HG03045 (cell line): ENCODE data around the gene SARDH.

ENCODE experiments used
- ATAC-seq: cut with Tn5 transposase; IDR thresholded peaks from one replicate; pipeline ENCODE4 v1.9.1; 2021; ENCODE audit warnings: mild to moderate bottlenecking, moderate library complexity; ENCODE audit not compliant: unreplicated experiment

The SARDH gene

GRCh38 chr9:133672503-133673257, 65.5 kb downstream of the SARDH start:
- no peak for ATAC-seq

GRCh38 chr9:133671371-133671770, 66.8 kb downstream of the SARDH start:
- no peak for ATAC-seq

DNA sequence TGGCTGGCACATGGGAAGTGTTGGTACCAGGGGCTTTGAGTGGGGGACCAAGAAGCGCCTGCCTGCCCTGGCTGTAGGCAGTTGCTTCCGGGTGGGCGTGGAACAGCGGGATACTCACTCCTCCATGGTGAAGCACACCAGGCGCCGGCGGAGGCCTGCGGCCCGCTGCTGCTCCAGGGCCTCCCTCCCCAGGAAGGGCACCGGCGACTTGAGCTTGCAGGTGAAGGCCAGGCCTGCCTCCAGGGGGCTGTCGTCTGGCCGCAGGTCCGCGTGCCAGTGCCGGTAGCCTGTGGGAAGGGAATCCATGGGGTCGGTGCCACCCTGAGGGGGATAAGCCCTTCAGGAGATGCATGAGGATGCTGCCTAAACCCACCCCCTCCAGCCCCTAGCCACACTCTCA, 67.7 kb downstream of the SARDH start:
- ATAC-seq: no peak

- no peak for ATAC-seq
Observed at GRCh38 chr9:133669182-133669801, 68.9 kb downstream of the SARDH start.

DNA sequence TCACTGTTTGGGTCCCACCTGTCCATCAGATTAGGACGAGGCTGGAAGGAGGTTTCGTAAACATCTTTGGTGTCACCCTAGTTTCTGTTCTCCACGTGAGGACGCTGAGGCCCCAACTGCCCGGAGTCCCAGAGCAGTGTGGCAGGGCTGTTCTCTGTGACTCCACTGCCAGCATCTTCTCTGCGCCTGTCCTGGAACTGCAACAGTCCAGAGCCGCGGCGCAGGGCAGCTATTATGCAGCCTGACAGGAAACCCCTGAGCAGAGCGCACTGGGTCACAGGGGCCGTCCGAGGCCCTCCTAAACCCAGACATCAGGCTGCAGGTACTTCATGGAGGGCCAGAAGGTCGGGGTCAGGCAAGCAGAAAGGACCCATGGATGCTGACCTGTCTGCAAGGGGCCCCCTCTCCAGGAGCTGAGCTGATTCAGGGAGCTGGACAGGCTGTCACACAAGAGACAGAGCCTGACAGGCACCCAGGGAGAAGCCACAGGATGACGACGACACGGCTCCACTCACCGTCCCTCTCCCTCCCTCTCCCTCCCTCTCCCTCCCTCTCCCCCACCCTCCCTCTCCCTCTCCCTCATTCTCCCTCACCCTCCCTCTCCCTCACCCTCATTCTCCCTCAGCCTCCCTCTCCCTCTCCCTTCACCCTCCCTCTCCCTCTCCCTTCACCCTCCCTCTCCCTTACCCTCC, 70.2 kb downstream of the SARDH start:
- ATAC-seq: no peak

GRCh38 chr9:133666845-133667244, 71.3 kb downstream of the SARDH start:
- no peak for ATAC-seq

DNA sequence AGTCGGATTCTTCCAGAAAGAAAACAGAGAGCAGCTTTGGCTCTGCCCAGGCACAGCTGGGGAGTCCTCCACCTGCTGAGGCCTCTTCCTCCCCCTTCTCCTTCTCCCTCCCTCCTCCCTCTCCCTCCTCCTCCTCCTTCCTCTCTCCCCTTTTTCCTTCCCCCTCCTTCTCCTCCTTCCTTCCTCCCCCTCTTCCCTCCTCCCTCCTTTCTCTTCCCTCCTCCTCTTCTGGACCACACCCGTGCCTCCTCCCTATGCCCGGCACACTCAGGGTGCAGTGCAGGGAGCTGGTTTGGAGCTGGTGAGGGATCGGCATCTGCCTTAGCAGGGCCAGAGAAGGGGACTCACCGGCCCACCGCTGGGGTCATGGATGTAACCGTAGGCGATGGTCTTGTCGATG, 71.8 kb downstream of the SARDH start:
- no peak for ATAC-seq

DNA sequence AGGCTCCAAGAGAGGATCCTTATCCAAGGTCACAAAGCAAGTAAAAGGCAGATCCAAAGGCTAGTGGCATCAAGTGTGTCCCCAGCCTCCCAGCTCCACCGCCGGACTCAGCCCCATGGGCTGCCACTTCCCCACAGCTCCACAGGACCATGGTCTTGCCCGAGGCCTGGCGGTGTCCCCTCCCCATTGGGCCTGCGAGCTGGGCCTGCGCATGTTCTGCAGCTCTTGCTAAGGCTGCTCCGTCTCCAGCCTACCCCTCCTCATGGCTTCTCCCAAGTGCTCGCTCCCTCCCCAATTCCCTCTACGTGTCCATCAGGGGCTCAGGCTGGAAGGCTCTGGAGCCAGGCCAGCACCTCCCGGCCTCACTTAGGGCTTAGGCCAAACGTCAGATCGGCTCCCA, 72.6 kb downstream of the SARDH start:
- ATAC-seq: no peak

GRCh38 chr9:133665096-133665495, 73.1 kb downstream of the SARDH start:
- ATAC-seq: no peak

DNA sequence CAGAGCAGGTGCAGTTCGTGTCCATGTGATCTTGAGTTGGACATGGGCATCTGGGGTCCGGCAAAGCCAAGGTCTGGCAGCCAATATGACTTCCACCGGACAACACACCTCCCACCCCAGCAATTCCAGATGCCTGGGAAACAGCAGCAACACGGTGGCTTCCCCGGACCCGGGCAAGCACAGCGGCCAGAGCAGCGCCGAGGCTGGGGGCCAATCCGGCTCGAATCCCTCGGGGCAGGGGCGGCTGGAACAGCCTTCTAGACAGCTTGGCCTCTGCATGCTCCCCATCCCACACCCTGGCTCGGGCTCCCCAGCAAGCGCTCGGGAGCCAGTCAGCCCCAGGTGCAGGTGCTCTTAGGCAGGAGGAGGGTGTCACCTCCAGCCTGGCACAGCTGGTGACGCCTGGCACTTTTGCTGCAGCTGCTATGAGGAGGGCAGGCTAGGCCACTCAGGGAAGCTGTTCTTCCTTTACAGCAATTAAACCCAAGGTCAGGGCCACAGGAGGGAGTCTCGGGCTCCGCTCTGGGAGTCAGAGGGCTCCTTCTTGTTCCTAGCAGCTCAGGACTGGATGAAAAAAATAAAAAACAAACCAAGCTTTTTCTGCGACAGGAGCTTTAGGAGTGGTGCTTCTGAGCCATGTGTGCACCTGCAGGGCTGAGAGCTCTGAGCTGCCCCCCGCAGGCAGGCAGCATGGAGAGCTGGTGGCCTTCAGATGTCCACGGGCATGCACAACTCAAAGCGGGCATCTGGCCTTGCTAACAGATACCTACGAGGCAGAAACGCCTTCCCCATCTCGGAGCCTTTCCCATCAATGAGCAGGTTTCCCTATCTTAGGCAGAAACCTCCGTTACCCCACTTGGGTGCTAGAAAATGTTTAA, 73.7 kb downstream of the SARDH start:
- no peak for ATAC-seq

- ATAC-seq: no peak
Observed at GRCh38 chr9:133661846-133662540, 76.2 kb downstream of the SARDH start.

DNA sequence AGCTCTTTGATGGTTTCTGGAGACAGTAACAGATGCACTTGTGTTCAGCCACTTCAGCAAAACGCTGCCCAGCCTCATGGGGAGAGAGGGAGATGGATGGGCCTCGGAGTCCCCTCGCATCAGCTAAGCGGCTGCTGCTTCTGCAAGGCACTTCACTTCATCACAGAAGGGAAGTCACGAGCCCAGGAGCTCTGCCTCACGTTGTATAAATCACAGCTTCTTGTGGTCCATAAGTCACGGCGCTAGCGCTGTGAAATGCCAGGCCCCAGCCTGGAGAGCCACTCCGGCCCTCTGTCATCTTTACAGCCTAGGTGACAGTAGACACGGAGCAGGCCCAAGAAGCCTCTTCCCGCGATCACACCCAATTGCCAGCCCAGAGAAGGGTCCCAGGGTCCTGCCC, 78.6 kb downstream of the SARDH start:
- no peak for ATAC-seq

DNA sequence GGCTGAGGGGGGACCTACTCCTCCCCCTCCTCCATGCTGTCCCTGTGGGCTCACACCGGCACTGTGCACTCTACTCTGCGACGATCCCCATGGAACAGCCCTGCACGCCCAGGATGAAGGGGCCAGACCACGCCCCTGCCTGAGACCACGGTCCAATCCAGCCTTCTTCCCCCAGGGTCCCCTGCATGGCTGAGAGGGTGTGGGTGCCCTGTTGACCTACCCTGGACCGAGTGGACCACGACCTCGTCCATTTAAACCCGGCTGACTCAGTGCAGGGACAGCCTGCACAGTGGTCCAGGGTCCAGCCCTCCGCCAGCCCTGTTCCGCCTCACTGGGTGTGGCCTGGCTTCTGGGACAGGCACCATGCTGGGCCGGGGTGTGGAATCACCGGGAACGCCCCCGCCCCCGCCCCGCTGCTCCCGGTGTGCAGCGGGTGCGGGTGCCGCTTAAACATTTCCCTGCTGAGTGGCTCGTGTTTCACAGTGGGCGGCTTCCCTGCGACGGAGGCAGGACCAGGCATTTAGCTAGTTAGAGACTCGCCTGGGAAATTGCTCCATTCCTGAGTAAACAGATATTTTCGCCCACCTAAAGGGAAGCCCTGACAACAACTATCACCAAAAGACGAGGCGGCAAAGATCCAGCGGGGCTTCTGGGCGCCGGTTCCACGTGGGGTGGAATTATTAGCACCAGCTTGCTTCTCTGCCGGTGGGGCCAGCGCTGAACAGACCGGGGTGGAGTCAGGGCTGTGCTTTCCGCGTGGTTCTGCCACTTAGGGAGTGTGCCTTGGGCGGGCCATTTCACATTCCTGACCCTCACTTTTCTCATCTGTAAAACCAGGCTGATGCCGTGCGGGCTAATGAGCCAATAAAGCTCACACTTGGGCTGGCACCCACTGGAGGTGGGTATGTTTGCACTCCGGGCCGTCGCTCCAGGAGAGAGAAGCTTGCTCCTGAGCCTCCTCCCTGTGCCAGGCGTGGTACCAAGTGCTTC, 79.4 kb downstream of the SARDH start:
- ATAC-seq: no peak

- no peak for ATAC-seq
Observed at GRCh38 chr9:133657120-133657661, 81.0 kb downstream of the SARDH start.

DNA sequence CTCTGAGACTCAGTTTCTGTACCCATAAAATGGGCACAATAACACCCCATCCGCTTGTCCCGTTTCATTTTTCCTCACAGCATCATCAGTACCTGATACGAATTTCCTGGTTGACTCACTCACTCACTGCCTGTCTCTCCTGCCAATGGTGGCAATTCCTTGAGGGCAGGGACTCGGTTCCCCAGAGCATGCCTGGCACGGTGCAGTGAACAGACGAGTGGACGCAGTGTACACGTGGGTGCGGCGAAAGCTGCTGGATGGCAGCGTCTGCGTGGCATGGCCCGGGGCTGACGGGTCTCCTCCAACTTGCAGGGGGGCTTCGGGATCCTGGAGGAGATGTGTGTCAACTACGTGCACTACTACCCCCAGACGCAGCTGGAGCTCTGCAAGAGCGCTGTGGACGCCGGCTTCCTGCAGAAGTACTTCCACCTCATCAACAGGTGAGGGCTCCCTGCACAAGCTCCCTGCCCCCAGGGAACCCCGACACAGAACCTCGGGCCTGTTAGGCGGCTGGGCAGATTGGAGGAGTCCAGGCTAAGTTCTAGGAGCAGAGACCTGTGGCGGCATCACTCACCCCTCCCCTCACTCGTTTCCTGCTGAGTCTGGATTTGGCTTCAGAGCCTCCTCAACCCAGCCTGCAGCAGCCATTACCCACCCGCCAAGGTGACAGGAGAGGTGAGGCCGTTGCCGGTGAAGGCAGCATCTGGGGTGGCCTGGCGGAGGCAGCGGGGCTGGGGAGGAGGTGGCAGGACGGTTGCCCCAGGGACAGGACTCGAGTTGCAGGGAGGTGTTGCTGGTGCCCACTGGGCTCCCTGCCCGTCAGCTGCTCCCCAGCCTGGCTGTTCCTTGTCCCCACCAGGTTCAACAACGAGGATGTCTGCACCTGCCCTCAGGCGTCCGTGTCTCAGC, 81.7 kb downstream of the SARDH start:
- ATAC-seq: no peak

DNA sequence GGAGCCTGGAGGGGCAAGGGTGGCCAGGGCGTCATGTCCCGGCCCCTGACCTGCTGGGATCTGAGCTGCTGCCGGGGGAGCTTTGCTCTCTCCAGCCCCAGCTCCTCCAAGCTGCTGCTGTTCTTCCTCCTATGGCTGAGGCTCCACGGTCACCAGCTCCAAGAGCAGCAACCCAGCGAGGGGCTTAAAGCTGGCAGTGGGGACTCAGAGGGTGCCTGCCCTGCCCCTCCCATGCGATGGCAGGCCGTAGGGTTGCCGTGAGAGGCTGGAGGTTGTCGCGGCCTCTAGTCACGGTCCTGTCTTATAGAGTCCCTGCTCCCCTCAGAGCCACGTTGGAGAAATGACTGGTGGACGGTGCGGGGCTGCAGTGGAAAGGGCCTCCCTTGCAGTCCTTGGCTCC, 82.5 kb downstream of the SARDH start:
- no peak for ATAC-seq

GRCh38 chr9:133654736-133655657, 83.2 kb downstream of the SARDH start:
- no peak for ATAC-seq
